Psoas muscle (tissue), 8 donors: ENCODE data around the gene ELF5. TPM values are rescaled to one million over a fixed set of nuclear protein-coding genes. Genes with fewer than 3 reads are reported as not detected.

Experiments used
- ATAC-seq, 4 donors: fragments of 200-7000 bp; cut with Tn5 transposase; one replicate each; pipeline ENCODE4 v1.9.1; 2020; ENCODE audit warnings: moderate library complexity in 3 of 4, mild to moderate bottlenecking in 2 of 4
- DNase-seq, 2 donors: peaks; one replicate each; pipeline ENCODE4 v3.0.0-alpha.2; 2020
- H3K27ac ChIP-seq: fragments of 200-600 bp; one replicate; pipeline ENCODE4 v1.8.0; 2022
- H3K27me3 ChIP-seq, 3 donors: fragments of 200-600 bp in 1 of 3; one replicate each; pipeline versions ENCODE4 v1.6.1 to v1.8.0; 2013 to 2022; ENCODE audit warnings: low read length in 2 of 3, mild to moderate bottlenecking in 2 of 3, moderate library complexity in 1 of 3; ENCODE audit not compliant: insufficient read depth in 3 of 3
- H3K36me3 ChIP-seq, 2 donors: fragments of 200-600 bp in 1 of 2; one replicate each; pipeline versions ENCODE4 v1.6.1 to v1.8.0; 2013 to 2022; ENCODE audit warnings: low read depth in 1 of 2, mild to moderate bottlenecking in 1 of 2, moderate library complexity in 1 of 2; ENCODE audit not compliant: insufficient read depth in 1 of 2
- H3K4me1 ChIP-seq: fragments of 200-600 bp; one replicate; pipeline ENCODE4 v1.8.0; 2022
- H3K4me3 ChIP-seq: fragments of 200-600 bp; one replicate; pipeline ENCODE4 v1.8.0; 2022; ENCODE audit warnings: mild to moderate bottlenecking
- H3K9me3 ChIP-seq: fragments of 200-600 bp; one replicate; pipeline ENCODE4 v1.8.0; 2022
- WGBS, 3 donors: extraction: QIAGEN DNeasy Blood & Tissue Kit; methylation state at CpG; one replicate each; pipeline versions ENCODE4 v1.1.6 to v1.1.7; 2013; 5-methylcytosine and 5-hydroxymethylcytosine counted together
- intact Hi-C, 2 donors: fragments of 100-400 bp; cut with DNase I; formaldehyde crosslinking; loops; one replicate each; pipeline versions ENCODE4 v1.11.0 to v1.14.2; 2022
- polyA plus RNA-seq, 3 donors: library from polyadenylated mRNA; stranded (reverse); fragments of 200-250 nt; gene quantifications; one replicate each; pipeline ENCODE4 v1.2.3, GENCODE V29; 2013
- total RNA-seq, 4 donors: library from RNA; stranded (reverse); fragmentation: NEBNext Ultra II Directional in 2 of 4; extraction: Animal tissue kit (Norgen Biotek cat#: 25700) in 2 of 4; gene quantifications; one replicate each; pipeline versions ENCODE4 v1.2.1 to v1.2.4, GENCODE V29; 2021 to 2023
- TF ChIP-seq, protein P1 (sequence below): fragments of 200-600 bp; IDR thresholded peaks from one replicate; pipeline ENCODE4 v1.8.0; 2022; ENCODE audit warnings: antibody characterized with exemption
- donor health status: healthy with polysubstance abuse.
- donor health status: DM: no; HTN: no; CAD: no; lungs with moderate emphysema.
- donor health status: Bipolar disorder and iron deficiency.
- donor health status: healthy.
- donor health status: DM: yes; HTN: yes; CAD: no.
- donor health status: DM: no; HTN: no; CAD: no.
- donor health status: DM: no; HTN: no; CAD: no.
- donor health status: DM: yes; HTN: yes; CAD: no.

ELF5 gene
- total and polyA plus RNA-seq, 7 donors = 0.01 TPM; not detected in 6

DNA sequence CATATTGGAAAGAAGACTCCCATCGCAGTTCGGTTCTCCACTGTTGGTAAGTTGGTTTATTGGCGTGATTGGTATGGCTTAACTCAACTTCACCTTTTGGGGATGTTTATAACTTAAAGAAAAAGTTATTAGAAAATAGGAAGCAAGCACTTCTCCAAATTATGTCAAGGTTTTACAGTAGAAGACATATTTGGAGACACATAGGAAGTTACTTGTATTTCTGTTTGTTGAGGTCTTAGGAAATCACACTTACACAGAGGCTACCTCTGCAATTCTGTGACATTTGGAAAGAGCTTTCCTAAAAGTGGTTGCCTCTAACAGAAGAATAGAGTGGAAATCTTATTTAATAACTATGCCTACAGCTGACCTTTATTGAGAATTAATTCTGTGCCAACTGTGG is 62.5 kb downstream of the ELF5 start:
- 94 to 98% (median 96%) methylated on average over 3 of the region's 3 CpGs for WGBS, 3 donors
- TF ChIP-seq, protein P1, sequence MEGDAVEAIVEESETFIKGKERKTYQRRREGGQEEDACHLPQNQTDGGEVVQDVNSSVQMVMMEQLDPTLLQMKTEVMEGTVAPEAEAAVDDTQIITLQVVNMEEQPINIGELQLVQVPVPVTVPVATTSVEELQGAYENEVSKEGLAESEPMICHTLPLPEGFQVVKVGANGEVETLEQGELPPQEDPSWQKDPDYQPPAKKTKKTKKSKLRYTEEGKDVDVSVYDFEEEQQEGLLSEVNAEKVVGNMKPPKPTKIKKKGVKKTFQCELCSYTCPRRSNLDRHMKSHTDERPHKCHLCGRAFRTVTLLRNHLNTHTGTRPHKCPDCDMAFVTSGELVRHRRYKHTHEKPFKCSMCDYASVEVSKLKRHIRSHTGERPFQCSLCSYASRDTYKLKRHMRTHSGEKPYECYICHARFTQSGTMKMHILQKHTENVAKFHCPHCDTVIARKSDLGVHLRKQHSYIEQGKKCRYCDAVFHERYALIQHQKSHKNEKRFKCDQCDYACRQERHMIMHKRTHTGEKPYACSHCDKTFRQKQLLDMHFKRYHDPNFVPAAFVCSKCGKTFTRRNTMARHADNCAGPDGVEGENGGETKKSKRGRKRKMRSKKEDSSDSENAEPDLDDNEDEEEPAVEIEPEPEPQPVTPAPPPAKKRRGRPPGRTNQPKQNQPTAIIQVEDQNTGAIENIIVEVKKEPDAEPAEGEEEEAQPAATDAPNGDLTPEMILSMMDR = no peak
- H3K4me3 ChIP-seq = no peak overlapping the region
- H3K36me3 ChIP-seq = peaks cover 11 to 72% of the 10 kb centered on the region in 2 donors
- H3K9me3 ChIP-seq = no peaks in the 10 kb centered on the region
- DNase-seq (no peak), ATAC-seq (no peak)
- H3K27ac ChIP-seq = no peak overlapping the region
- no peaks in the 10 kb centered on the region for H3K27me3 ChIP-seq
- H3K4me1 ChIP-seq = peaks cover 43% of the 10 kb centered on the region
- intact Hi-C loops = no loop called here

- peak overlapping the region; percentile 65 for H3K27ac ChIP-seq
- intact Hi-C loops = no loop called here
- peaks cover 44% of the 10 kb centered on the region for H3K4me1 ChIP-seq
- TF ChIP-seq, protein P1 = no peak
- no peak for DNase-seq
- no peak for ATAC-seq
- no peak overlapping the region for H3K4me3 ChIP-seq
- 54 to 65% (median 58%) methylated on average over 3 of the region's 3 CpGs for WGBS, 3 donors
- H3K9me3 ChIP-seq = no peaks in the 10 kb centered on the region
- peaks cover 11 to 52% of the 10 kb centered on the region in 2 donors for H3K36me3 ChIP-seq
- H3K27me3 ChIP-seq = no peaks in the 10 kb centered on the region
Measured at GRCh38 chr11:34449013-34449412, 64.6 kb downstream of the ELF5 start.

- 56 to 80% (median 66%) methylated on average over 11 of the region's 11 CpGs for WGBS, 3 donors
- Histone ChIP-seq H3K4me3 (no peak overlapping the region), H3K27me3 (no peaks in the 10 kb centered on the region), H3K27ac (peak overlapping the region; percentile 65), H3K36me3 (peaks cover 9 to 46% of the 10 kb centered on the region in 2 donors), H3K4me1 (peaks cover 44% of the 10 kb centered on the region), H3K9me3 (no peaks in the 10 kb centered on the region)
- TF ChIP-seq, protein P1 = no peak
- no peak for DNase-seq
- intact Hi-C loops = no loop called here
- ATAC-seq = peak; percentile 84 to 93 (median 88)
Measured at GRCh38 chr11:34448223-34448994, 65.2 kb downstream of the ELF5 start.

GRCh38 chr11:34447044-34447443 is 66.5 kb downstream of the ELF5 start:
- intact Hi-C loops = no loop called here
- DNase-seq = no peak
- Histone ChIP-seq H3K27me3 (no peaks in the 10 kb centered on the region), H3K9me3 (no peaks in the 10 kb centered on the region), H3K4me1 (peaks cover 53% of the 10 kb centered on the region), H3K27ac (peak overlapping the region; percentile 65), H3K36me3 (peaks cover 9 to 32% of the 10 kb centered on the region in 2 donors), H3K4me3 (no peak overlapping the region)
- TF ChIP-seq, protein P1 = no peak
- ATAC-seq = no peak
